GM10248 (cell line): ENCODE measurements around the gene LILRB5.

Source experiments
- CTCF ChIA-PET: fragments of 300-600 bp; sonication (Branson Sonifier 250); formaldehyde crosslinking; extraction: SDS; loops from one replicate; lab custom pipeline; 2021; ENCODE audit warnings: antibody characterized with exemption; lab: Yijun Ruan, JAX
- POLR2A ChIA-PET: fragments of 350-650 bp; sonication (Branson Sonifier 250); formaldehyde crosslinking; extraction: SDS; loops from one replicate; lab custom pipeline; 2020; ENCODE audit warnings: antibody characterized with exemption; lab: Yijun Ruan, JAX
- DNase-seq: peaks from one replicate; pipeline ENCODE4 v3.0.0; 2012; ENCODE audit errors: extremely low spot score
- CTCF ChIP-seq: IDR thresholded peaks from 2 replicates; pipeline ENCODE4 v1.5.1; 2012; ENCODE audit warnings: mild to moderate bottlenecking, low read depth; ENCODE audit errors: extremely low read depth, missing control alignments, control extremely low read depth

Gene LILRB5

GRCh38 chr19:54206831-54207177 lies 50.3 kb downstream of the LILRB5 start:
- ChIA-PET POLR2A (interaction anchor here (2.7 to 5.7 kb wide), 2 partner anchors 16 to 17 kb away, joined by 14 to 30 read pairs; partner anchors contain the start of genes MBOAT7 and TSEN34), CTCF (interaction anchor here (1.6 to 4.0 kb wide), 3 partner anchors 17 to 59 kb away, joined by 5 to 22 read pairs (median 8); partner anchors contain the start of genes LENG1, MBOAT7 and TSEN34)
- no peak for DNase-seq
- TF ChIP-seq CTCF = no peak

GRCh38 chr19:54206030-54206830 lies 50.8 kb downstream of the LILRB5 start:
- no peak for TF ChIP-seq CTCF
- CTCF ChIA-PET = interaction anchor here (1.6 to 4.0 kb wide), 3 partner anchors 17 to 60 kb away, joined by 5 to 22 read pairs (median 8); partner anchors contain the start of genes LENG1, MBOAT7 and TSEN34
- POLR2A ChIA-PET = interaction anchor here (2.1 to 5.7 kb wide), 3 partner anchors 11 to 17 kb away, joined by 4 to 30 read pairs (median 14); partner anchors contain the start of genes MBOAT7 and TSEN34
- DNase-seq = no peak

DNA sequence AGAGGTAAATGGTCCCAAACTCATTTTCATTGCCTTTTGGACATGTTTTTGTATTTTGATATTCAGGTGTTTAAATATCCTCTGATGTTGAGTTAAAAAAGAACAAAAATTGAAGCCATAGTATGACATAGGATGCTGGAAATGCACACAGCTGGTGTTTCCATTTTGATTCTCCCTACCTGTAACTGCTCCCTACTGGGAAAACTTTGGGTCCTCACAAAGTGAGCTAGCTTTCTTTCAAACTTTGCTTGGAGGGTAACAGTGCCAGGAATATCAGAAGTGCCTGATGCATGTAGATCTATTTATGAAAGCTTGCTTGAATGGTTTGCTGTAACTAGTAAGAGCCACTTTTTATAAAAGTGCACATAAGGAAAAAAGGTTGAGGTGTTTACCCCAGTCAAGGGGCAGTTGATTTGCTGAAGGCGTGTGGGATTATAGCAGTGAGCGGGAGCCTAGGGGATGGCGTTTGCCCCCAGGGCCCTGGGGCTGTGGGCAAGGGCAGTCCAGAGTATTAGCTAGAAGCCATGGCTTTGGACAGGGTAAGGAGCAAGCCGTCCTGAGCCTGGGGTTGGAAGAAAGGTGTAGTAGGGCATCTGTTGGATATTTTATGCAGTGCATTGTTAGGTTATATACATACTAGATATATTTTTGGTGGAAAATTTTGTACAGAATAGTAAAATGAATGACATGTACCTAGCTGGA lies 52.2 kb downstream of the LILRB5 start:
- POLR2A ChIA-PET = interaction anchor here (1.1 to 5.7 kb wide), 4 partner anchors 13 to 45 kb away, joined by 3 to 30 read pairs (median 9); partner anchors contain the start of genes LENG1, MBOAT7 and TSEN34
- DNase-seq = no peak
- no peak for TF ChIP-seq CTCF
- CTCF ChIA-PET = interaction anchor here (3.1 to 4.0 kb wide), 2 partner anchors 15 to 61 kb away, joined by 8 to 22 read pairs; partner anchors contain the start of genes MBOAT7 and TSEN34

DNA sequence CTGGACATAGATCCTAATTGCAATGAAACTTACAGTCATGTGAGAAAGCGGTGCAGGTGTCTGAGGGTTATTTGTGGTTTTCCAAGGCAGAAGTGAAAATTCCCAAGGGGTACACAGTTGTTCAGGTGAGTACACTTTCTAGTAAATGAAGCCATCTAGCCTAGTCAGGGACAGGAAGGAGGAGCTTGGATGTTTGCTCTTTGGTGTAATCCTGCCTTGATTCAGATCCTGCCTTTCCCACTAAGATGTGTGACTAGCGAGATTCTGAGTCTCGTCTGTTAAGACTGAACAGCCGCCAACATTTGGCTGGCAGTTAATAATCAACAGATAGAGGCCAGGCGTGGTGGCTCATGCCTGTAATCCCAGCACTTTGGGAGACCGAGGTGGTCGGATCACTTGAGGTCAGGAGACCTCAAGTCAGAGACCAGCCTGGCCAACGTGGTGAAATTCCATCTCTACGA lies 53.9 kb downstream of the LILRB5 start:
- no peak for DNase-seq
- CTCF ChIA-PET = interaction anchor here (1.0 to 4.0 kb wide), 3 partner anchors 12 to 29 kb away, joined by 3 to 22 read pairs (median 7); partner anchors contain the start of genes MBOAT7 and TSEN34
- no peak for TF ChIP-seq CTCF

GRCh38 chr19:54201980-54202379 lies 55.1 kb downstream of the LILRB5 start:
- ChIA-PET POLR2A (interaction anchor here (2.9 to 3.8 kb wide), 2 partner anchors 11 to 65 kb away, joined by 18 to 102 read pairs; partner anchors contain the start of genes CNOT3, MBOAT7 and TSEN34), CTCF (interaction anchor here (1.0 to 3.0 kb wide), 2 partner anchors 13 to 30 kb away, joined by 3 to 7 read pairs; no protein-coding TSS in a partner anchor)
- no peak for TF ChIP-seq CTCF
- DNase-seq = no peak

More for the DNA sequence above, 53.9 kb downstream of the LILRB5 start:
- POLR2A ChIA-PET = interaction anchor here (0.6 to 3.8 kb wide), 5 partner anchors 12 to 1428 kb away, joined by 3 to 102 read pairs (median 3); partner anchors contain the start of genes MBOAT7 and TSEN34
